HepG2 (cell line): ENCODE results near the gene PPP4R4. TPM values are rescaled to one million over a fixed set of nuclear protein-coding genes. Genes with fewer than 3 reads are reported as not detected.

Experiments
- ATAC-seq: fragments of 200-7000 bp; cut with Tn5 transposase; 3 replicates; pipeline ENCODE4 v1.9.1; 2020; ENCODE audit warnings: mild to moderate bottlenecking, moderate library complexity
- BruUV-seq: library from RNA; stranded (reverse); fragments of 400-500 nt; replicated peaks from 2 replicates; lab custom pipeline; 2021; lab: Mats Ljungman, UMichigan
- CTCF ChIA-PET: fragments of 300-600 bp; formaldehyde crosslinking; extraction: SDS; loops from one replicate; lab custom pipeline; 2021; ENCODE audit warnings: low total read pairs, inconsistent platforms, low intra/inter-chr PET ratio; lab: Yijun Ruan, JAX
- POLR2A ChIA-PET: fragments of 350-600 bp; sonication (Branson Sonifier 250); formaldehyde crosslinking; loops from one replicate; lab custom pipeline; 2020; ENCODE audit warnings: antibody characterized with exemption, inconsistent platforms; lab: Yijun Ruan, JAX
- DNase-seq: peaks from one replicate; pipeline ENCODE4 v3.0.0-alpha.2; 2015; ENCODE audit warnings: low spot score
- FAIRE-seq: peaks from 3 replicates; lab custom pipeline; 2011; peaks lifted over from hg19 to GRCh38; lab: Jason Lieb, UNC
- H2AFZ ChIP-seq: one replicate; pipeline ENCODE4 v1.6.1; 2011; ENCODE audit warnings: low read length, inconsistent platforms
- H3K27ac ChIP-seq: fragments of 300-600 bp; 3 replicates; pipeline ENCODE4 v1.8.0; 2011; ENCODE audit warnings: mixed run types, mild to moderate bottlenecking, mixed read lengths, low read length, inconsistent platforms; ENCODE audit not compliant: insufficient read depth; ENCODE audit errors: extremely low read length
- H3K27me3 ChIP-seq, 2 experiments: fragments of 200-600 bp in 1 of 2; 2 replicates in 1 of 2; 3 replicates in 1 of 2; pipeline versions ENCODE4 v1.6.0 to v1.8.0; 2011; ENCODE audit warnings: low read length in 2 of 2, mild to moderate bottlenecking in 2 of 2, moderate library complexity in 2 of 2, inconsistent platforms in 1 of 2; ENCODE audit not compliant: insufficient read depth in 2 of 2, control insufficient read depth in 1 of 2
- H3K36me3 ChIP-seq, 2 experiments: fragments of 200-600 bp in 1 of 2; replicated peaks in 1 of 2; 2 replicates in 1 of 2; 3 replicates in 1 of 2; pipeline versions ENCODE4 v1.5.1 to v1.8.0; 2011; ENCODE audit warnings: low read length in 2 of 2, inconsistent platforms in 1 of 2; ENCODE audit not compliant: insufficient read depth in 2 of 2, control insufficient read depth in 1 of 2
- H3K4me1 ChIP-seq: 2 replicates; pipeline ENCODE4 v1.5.1; 2012; ENCODE audit warnings: low read length, inconsistent platforms; ENCODE audit not compliant: insufficient read depth
- H3K4me2 ChIP-seq: 2 replicates; pipeline ENCODE4 v1.6.0; 2011; ENCODE audit warnings: low read depth, low read length, inconsistent platforms
- H3K4me3 ChIP-seq, 3 experiments: fragments of 200-600 bp in 1 of 3; sonication (generic), shearing (Covaris generic) in 1 of 3; replicated peaks in 1 of 3; 2 replicates each; pipeline ENCODE4 v1.5.1; 2011 to 2016; ENCODE audit warnings: low read length in 3 of 3, inconsistent platforms in 2 of 3, low read depth in 2 of 3, mild to moderate bottlenecking in 2 of 3, control low read depth in 1 of 3, mixed read lengths in 1 of 3; ENCODE audit not compliant: insufficient read depth in 1 of 3
- H3K79me2 ChIP-seq: one replicate; pipeline ENCODE4 v1.6.1; 2011; ENCODE audit warnings: low read length, inconsistent platforms; ENCODE audit not compliant: insufficient read depth
- H3K9ac ChIP-seq: 2 replicates; pipeline ENCODE4 v1.6.0; 2011; ENCODE audit warnings: mild to moderate bottlenecking, low read depth, low read length, inconsistent platforms; ENCODE audit not compliant: insufficient read depth
- H3K9me3 ChIP-seq: 2 replicates; pipeline ENCODE4 v1.5.1; 2012; ENCODE audit warnings: mild to moderate bottlenecking, low read length
- H4K20me1 ChIP-seq: 2 replicates; pipeline ENCODE4 v1.6.0; 2011; ENCODE audit warnings: inconsistent platforms, mild to moderate bottlenecking, low read length, moderate library complexity; ENCODE audit not compliant: insufficient read depth
- ELF1 ChIP-seq: sonication (generic); formaldehyde crosslinking; IDR thresholded peaks from 2 replicates; pipeline ENCODE4 v1.4.0; 2020; ENCODE audit warnings: missing genetic modification reagents
- FOXJ3 ChIP-seq: sonication (generic); formaldehyde crosslinking; IDR thresholded peaks from 2 replicates; pipeline ENCODE4 v1.4.0; 2020; ENCODE audit warnings: missing genetic modification reagents, mild to moderate bottlenecking, borderline replicate concordance
- MAF1 ChIP-seq: sonication (generic); formaldehyde crosslinking; IDR thresholded peaks from 2 replicates; pipeline ENCODE4 v1.5.0; 2020; ENCODE audit warnings: missing genetic modification reagents, borderline replicate concordance
- POLR2A ChIP-seq, 2 experiments: IDR thresholded peaks; 2 replicates each; pipeline ENCODE4 v1.6.1; 2011; ENCODE audit warnings: low read depth in 2 of 2, low read length in 2 of 2, mild to moderate bottlenecking in 1 of 2, moderate library complexity in 1 of 2; ENCODE audit not compliant: insufficient read depth in 1 of 2
- POLR2G ChIP-seq: fragments of 200-400 bp; formaldehyde crosslinking; IDR thresholded peaks from 2 replicates; pipeline ENCODE4 v1.6.1; 2018; ENCODE audit warnings: mild to moderate bottlenecking, low read depth, low read length, moderate library complexity
- RAD21 ChIP-seq: fragments of 450-650 bp; formaldehyde crosslinking; IDR thresholded peaks from 2 replicates; pipeline ENCODE4 v1.5.0; 2020; ENCODE audit warnings: mild to moderate bottlenecking
- RNF2 ChIP-seq: fragments of 450-650 bp; conservative IDR thresholded peaks from 2 replicates; pipeline ENCODE4 v1.6.1; 2016; ENCODE audit warnings: low read depth
- SP4 ChIP-seq: sonication (generic); formaldehyde crosslinking; IDR thresholded peaks from 2 replicates; pipeline ENCODE4 v1.8.1; 2023; ENCODE audit warnings: mild to moderate bottlenecking, missing genetic modification reagents
- SSRP1 ChIP-seq: IDR thresholded peaks from 2 replicates; pipeline ENCODE4 v1.6.1; 2016; ENCODE audit warnings: control low read depth
- STAG1 ChIP-seq: sonication (generic); formaldehyde crosslinking; IDR thresholded peaks from 2 replicates; pipeline ENCODE4 v1.4.0; 2020; ENCODE audit warnings: missing genetic modification reagents
- ZC3H4 ChIP-seq: sonication (generic); formaldehyde crosslinking; IDR thresholded peaks from 2 replicates; pipeline ENCODE4 v1.4.0; 2020; ENCODE audit warnings: missing genetic modification reagents, borderline replicate concordance
- ZFP37 ChIP-seq: sonication (generic); formaldehyde crosslinking; IDR thresholded peaks from 2 replicates; pipeline ENCODE4 v1.4.0; 2020; ENCODE audit warnings: missing genetic modification reagents, borderline replicate concordance
- ZNF256 ChIP-seq: sonication (generic); formaldehyde crosslinking; conservative IDR thresholded peaks from 2 replicates; pipeline ENCODE4 v1.4.0; 2020; ENCODE audit warnings: missing genetic modification reagents
- ZNF317 ChIP-seq: sonication (generic); formaldehyde crosslinking; IDR thresholded peaks from 2 replicates; pipeline ENCODE4 v1.5.0; 2020; ENCODE audit warnings: mild to moderate bottlenecking, missing genetic modification reagents
- ZNF614 ChIP-seq: IDR thresholded peaks from 2 replicates; pipeline ENCODE4 v1.6.1; 2018; ENCODE audit warnings: missing biosample characterization, missing genetic modification reagents, inconsistent platforms, borderline replicate concordance
- ZNF652 ChIP-seq: IDR thresholded peaks from 2 replicates; pipeline ENCODE4 v1.6.1; 2016; ENCODE audit warnings: low read depth, borderline replicate concordance
- ZSCAN30 ChIP-seq: sonication (generic); formaldehyde crosslinking; IDR thresholded peaks from 2 replicates; pipeline ENCODE4 v1.5.0; 2020; ENCODE audit warnings: mild to moderate bottlenecking, missing genetic modification reagents
- WGBS: methylation state at CpG from one replicate; pipeline ENCODE4 v1.1.6; 2017; ENCODE audit warnings: low lambda C conversion rate; 5-methylcytosine and 5-hydroxymethylcytosine counted together
- in situ Hi-C: cut with HindIII; loops from 2 replicates; pipeline ENCODE4 v1.10.0; 2017; ENCODE audit warnings: low pct_unique_long_range_greater_than_20kb; ENCODE audit not compliant: extremely low pct_ligation_motif_present
- intact Hi-C: fragments of 100-400 bp; cut with micrococcal nuclease; formaldehyde crosslinking; loops from one replicate; pipeline ENCODE4 v1.10.0; 2022; ENCODE audit not compliant: unreplicated experiment
- polyA plus RNA-seq, 8 experiments: library from polyadenylated mRNA; depleted of rRNA in 3 of 8; stranded (reverse) in 7 of 8; unstranded in 1 of 8; fragments of >200 nt; fragmentation: Illumina TruSeq in 4 of 8; extraction: Trizol in 4 of 8; gene quantifications; 2 replicates each; pipeline versions ENCODE4 v1.2.1 to v1.2.3, GENCODE V29; 2011 to 2016; ENCODE audit warnings: low read depth in 4 of 8, missing spikeins in 1 of 8, mixed read lengths in 1 of 8; ENCODE audit not compliant: insufficient read depth in 1 of 8
- total RNA-seq, 5 experiments: library from RNA; depleted of rRNA; stranded (reverse); fragments of >200 nt; fragmentation: Illumina TruSeq; extraction: Trizol; gene quantifications; 2 replicates each; pipeline ENCODE4 v1.2.3, GENCODE V29; 2016; ENCODE audit warnings: low read depth in 1 of 5
- TF ChIP-seq, protein P1 (sequence below): sonication (generic); formaldehyde crosslinking; IDR thresholded peaks from 2 replicates; pipeline ENCODE4 v1.4.0; 2020; ENCODE audit warnings: missing genetic modification reagents, mild to moderate bottlenecking, borderline replicate concordance

Gene PPP4R4
- total and polyA plus RNA-seq, 2 of the 13 experiments (the other 11 are each of a cell fraction or from before 2014, with no cell fraction given): 9.5 to 19.8 TPM

DNA sequence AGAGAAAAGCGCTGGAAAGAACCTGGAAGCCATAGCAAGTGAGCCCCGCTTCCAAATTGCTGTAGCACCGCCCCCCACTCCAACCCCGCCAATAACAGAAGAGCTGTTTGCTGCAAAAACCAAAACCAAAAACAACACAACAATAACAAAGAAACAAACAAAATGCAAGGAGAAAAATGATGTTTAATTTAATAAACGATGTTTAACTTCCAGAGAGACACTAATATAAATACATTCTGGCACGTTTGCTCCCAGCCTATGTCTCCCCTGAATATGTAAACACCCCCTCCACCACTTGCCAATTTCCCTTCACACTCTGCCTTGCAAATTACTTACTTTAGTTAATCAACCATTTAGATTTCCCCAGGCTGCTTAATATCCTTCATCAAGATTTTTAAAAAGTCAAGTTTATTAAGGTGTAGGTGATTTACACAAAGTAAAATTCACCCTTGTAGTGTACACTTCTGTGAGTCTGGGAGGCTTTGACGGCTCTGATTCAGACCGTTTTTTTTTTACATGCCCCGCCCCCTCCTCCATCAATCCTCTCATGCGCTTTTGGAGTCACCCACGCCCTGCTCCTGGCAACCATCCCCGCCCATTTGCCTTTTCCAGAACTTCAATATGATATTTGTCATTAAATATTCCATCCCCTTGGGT, 44.2 kb upstream of the PPP4R4 start:
- Histone ChIP-seq H3K27me3 (peaks cover 0 to 15% of the 10 kb centered on the region in 2 experiments; a peak in 4 of 5 replicates), H3K4me3 (peak overlapping the region; percentile 46 to 72 (median 53)), H3K4me2 (peak overlapping the region; percentile 90), H3K9ac (no peak overlapping the region), H3K4me1 (peaks cover 18% of the 10 kb centered on the region), H3K9me3 (no peaks in the 10 kb centered on the region), H3K79me2 (no peaks in the 10 kb centered on the region), H3K27ac (no peak overlapping the region), H4K20me1 (no peaks in the 10 kb centered on the region), H2AFZ (peak overlapping the region; percentile 59), H3K36me3 (no peaks in the 10 kb centered on the region)
- 0% methylated on average over 12 of the region's 12 CpGs for WGBS
- no peak for ATAC-seq
- no TSS peak for BruUV-seq
- no peak for FAIRE-seq
- in situ Hi-C loops: no loop called here
- TF ChIP-seq SSRP1 (no peak), MAF1 (CRISPR knock-in tag) (0 out of 2 replicates have a peak, but pooled peaks have one; percentile 11)
- TF ChIP-seq, protein P1, sequence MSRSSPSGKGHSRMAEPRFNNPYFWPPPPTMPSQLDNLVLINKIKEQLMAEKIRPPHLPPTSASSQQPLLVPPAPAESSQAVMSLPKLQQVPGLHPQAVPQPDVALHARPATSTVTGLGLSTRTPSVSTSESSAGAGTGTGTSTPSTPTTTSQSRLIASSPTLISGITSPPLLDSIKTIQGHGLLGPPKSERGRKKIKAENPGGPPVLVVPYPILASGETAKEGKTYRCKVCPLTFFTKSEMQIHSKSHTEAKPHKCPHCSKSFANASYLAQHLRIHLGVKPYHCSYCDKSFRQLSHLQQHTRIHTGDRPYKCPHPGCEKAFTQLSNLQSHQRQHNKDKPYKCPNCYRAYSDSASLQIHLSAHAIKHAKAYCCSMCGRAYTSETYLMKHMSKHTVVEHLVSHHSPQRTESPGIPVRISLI (CRISPR knock-in tag): peak; percentile 77; the same call in 1 of the 2 replicates
- intact Hi-C loops: loop anchor here (5.0 to 10.0 kb wide), 3 partner anchors 48 to 245 kb away; partner anchors contain the start of genes DDX24 and IFI27L1
- CTCF ChIA-PET: no interaction called here
- POLR2A ChIA-PET: no interaction called here
- no peak for DNase-seq

DNA sequence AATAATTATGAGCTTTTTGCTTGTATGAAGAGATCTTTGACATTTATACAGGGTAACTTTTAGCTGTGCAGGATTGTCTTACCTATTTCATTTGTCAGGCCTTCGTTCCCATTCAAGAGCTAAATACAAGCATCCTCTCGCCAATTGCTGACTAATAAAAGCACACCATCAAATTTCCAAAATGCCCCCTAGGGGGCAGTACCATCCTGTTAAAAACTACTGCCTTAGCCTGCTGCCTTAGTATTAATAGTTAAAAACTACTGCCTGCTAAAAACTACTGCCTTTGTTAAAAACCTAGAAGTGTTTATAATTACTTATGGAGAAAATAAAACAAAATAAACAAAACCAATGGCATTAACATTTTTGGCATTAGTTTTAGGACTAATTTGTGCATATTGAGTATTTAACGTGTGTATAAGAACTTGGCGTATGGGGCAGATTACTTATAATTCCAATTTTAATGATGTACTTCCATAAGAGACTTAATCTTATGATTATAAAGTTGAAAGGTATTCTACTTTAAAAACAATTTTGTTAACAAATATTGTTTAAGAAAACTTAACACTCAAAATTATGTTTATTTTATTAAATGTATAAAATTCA, 41.7 kb upstream of the PPP4R4 start:
- 40% methylated on average over 4 of the region's 4 CpGs for WGBS
- ATAC-seq: no peak
- CTCF ChIA-PET: interaction anchor here (1.0 to 1.9 kb wide), 3 partner anchors 48 to 175 kb away, joined by 3 to 14 read pairs (median 10); no protein-coding TSS in a partner anchor
- FAIRE-seq: peak; percentile 82
- intact Hi-C loops: loop anchor here (1.0 to 10.0 kb wide), 3 partner anchors 175 to 242 kb away; no protein-coding TSS in a partner anchor
- BruUV-seq: no TSS peak
- H3K79me2 ChIP-seq: no peaks in the 10 kb centered on the region
- H3K27ac ChIP-seq: no peak overlapping the region
- peaks cover 0 to 10% of the 10 kb centered on the region in 2 experiments; a peak in 3 of 5 replicates for H3K27me3 ChIP-seq
- no peak overlapping the region for H3K4me2 ChIP-seq
- no peak overlapping the region for H3K4me3 ChIP-seq
- peak; percentile 72 for DNase-seq
- H3K4me1 ChIP-seq: peaks cover 18% of the 10 kb centered on the region
- H2AFZ ChIP-seq: no peak overlapping the region
- H4K20me1 ChIP-seq: no peaks in the 10 kb centered on the region
- no peak overlapping the region for H3K9ac ChIP-seq
- no peaks in the 10 kb centered on the region for H3K36me3 ChIP-seq
- in situ Hi-C loops: no loop called here
- POLR2A ChIA-PET: interaction anchor here (0.6 kb wide), 1 partner anchor 161 kb away, joined by 3 read pairs; the partner anchor contains the start of gene SERPINA10
- peaks cover 8% of the 10 kb centered on the region for H3K9me3 ChIP-seq
- TF ChIP-seq SP4 (CRISPR knock-in tag) (no peak), POLR2G (no peak), ZNF652 (peak; percentile 32; the same call in 1 of the 2 replicates), ZSCAN30 (CRISPR knock-in tag) (no peak), ZNF317 (no peak), STAG1 (CRISPR knock-in tag) (peak; percentile 68), ZNF614 (no peak), ZC3H4 (no peak), ZNF256 (CRISPR knock-in tag) (no peak), ZFP37 (CRISPR knock-in tag) (no peak), RNF2 (no peak), POLR2A (IDR thresholded peaks at IDR 0.05; ENCODE audit: insufficient read depth in 1 of 2, low read depth in 2 of 2, low read length in 2 of 2) (no peak), RAD21 (CRISPR knock-in tag) (peak; percentile 53), FOXJ3 (CRISPR knock-in tag) (no peak), ELF1 (CRISPR knock-in tag) (no peak)
